ENCODE results near the gene TMTC2.

TMTC2 gene

DNA sequence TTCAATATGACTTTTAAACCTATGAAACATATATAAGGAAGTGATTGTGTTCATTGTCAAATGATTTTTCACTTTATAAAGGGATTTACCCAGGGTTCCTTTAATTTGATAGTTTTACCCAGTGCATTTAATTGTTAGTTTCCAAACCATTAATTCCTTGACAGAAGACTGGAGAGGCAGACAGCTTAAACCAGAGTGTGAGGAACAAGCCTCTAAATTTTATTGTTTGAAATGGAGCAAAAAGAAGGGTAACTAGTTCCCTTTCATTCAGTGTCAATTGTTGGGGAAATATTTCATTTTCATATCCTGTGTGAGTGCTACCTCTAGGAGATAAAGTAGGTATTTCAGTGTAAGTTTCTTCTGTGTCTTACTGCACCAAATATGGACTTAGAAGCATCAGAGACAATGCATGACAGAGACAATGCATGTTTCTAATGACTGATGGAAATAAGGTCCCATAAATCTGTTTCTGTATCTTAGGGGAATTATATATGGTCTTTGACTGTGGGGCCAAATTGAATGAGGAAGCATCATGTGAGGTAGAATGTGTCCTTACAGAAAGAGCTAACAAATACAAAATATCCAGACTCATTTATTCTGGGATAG is 120.5 kb downstream of the TMTC2 start:
- DNase-seq (ENCODE audit: low spot score): no peak
- ATAC-seq (ENCODE audit: low read depth): no peak
- no peak overlapping the region for H3K27ac ChIP-seq (ENCODE audit: poor library complexity, severe bottlenecking)

DNA sequence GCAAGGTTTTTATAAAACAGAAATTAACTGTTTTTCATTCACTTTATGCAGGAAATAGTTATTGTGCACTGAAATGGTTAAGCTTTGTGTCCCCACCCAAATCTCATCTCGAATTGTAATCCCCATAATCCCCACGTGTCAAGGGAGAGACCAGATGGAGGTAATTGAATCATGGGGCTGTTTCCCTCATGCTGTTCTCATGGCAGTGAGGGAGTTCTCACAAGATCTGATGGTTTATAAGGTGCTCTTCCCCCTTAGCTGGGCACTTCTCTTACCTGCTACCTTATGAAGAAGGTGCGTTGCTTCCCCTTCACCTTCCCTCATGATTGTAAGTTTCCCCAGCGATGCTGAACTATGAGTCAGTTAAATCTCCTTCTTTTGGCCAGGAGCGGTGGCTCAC is 123.9 kb downstream of the TMTC2 start:
- ATAC-seq (ENCODE audit: low read depth) (no peak), DNase-seq (ENCODE audit: low spot score) (no peak)
- no peaks in the 10 kb centered on the region for H3K36me3 ChIP-seq (ENCODE audit: low read depth)
- no peak overlapping the region for H3K4me3 ChIP-seq (ENCODE audit: severe bottlenecking)
- TF ChIP-seq, protein P1, sequence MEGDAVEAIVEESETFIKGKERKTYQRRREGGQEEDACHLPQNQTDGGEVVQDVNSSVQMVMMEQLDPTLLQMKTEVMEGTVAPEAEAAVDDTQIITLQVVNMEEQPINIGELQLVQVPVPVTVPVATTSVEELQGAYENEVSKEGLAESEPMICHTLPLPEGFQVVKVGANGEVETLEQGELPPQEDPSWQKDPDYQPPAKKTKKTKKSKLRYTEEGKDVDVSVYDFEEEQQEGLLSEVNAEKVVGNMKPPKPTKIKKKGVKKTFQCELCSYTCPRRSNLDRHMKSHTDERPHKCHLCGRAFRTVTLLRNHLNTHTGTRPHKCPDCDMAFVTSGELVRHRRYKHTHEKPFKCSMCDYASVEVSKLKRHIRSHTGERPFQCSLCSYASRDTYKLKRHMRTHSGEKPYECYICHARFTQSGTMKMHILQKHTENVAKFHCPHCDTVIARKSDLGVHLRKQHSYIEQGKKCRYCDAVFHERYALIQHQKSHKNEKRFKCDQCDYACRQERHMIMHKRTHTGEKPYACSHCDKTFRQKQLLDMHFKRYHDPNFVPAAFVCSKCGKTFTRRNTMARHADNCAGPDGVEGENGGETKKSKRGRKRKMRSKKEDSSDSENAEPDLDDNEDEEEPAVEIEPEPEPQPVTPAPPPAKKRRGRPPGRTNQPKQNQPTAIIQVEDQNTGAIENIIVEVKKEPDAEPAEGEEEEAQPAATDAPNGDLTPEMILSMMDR (IDR thresholded peaks at IDR 0.05; ENCODE audit: poor library complexity, severe bottlenecking): no peak
- H3K27me3 ChIP-seq (ENCODE audit: insufficient read depth, poor library complexity, severe bottlenecking): no peaks in the 10 kb centered on the region
- peaks cover 4% of the 10 kb centered on the region for H3K4me1 ChIP-seq (ENCODE audit: insufficient read depth, poor library complexity, severe bottlenecking)
- H3K9me3 ChIP-seq (ENCODE audit: severe bottlenecking): no peaks in the 10 kb centered on the region
- no peak overlapping the region for H3K27ac ChIP-seq (ENCODE audit: poor library complexity, severe bottlenecking)

More for the DNA sequence above, 120.5 kb downstream of the TMTC2 start:
- TF ChIP-seq, protein P1 (IDR thresholded peaks at IDR 0.05; ENCODE audit: poor library complexity, severe bottlenecking): no peak
- Histone ChIP-seq H3K36me3 (ENCODE audit: low read depth) (no peaks in the 10 kb centered on the region), H3K9me3 (ENCODE audit: severe bottlenecking) (no peaks in the 10 kb centered on the region), H3K4me3 (ENCODE audit: severe bottlenecking) (no peak overlapping the region), H3K4me1 (ENCODE audit: insufficient read depth, poor library complexity, severe bottlenecking) (peaks cover 13% of the 10 kb centered on the region), H3K27me3 (ENCODE audit: insufficient read depth, poor library complexity, severe bottlenecking) (no peaks in the 10 kb centered on the region)

DNA sequence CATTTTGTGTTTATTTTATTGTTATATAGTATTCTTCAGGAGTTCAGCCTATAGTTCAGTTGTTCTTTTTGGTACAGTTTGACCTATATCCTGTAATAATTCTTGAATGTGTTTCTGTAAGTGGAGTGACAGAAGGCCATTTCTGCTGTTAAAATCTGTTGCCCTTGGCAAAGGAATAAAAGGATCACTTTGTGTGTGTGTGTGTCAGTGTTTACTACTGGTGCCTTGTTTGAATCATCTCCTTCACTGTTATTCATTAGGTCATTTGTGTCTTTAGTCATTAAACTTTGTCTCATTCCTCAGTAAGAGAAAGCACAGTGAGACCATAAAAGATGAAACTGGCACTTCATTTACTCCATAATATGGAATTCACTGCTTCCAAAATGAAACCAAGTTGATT is 130.7 kb downstream of the TMTC2 start:
- H3K4me1 ChIP-seq (ENCODE audit: insufficient read depth, poor library complexity, severe bottlenecking): no peaks in the 10 kb centered on the region
- ATAC-seq (ENCODE audit: low read depth) (no peak), DNase-seq (ENCODE audit: low spot score) (no peak)
- no peak overlapping the region for H3K27ac ChIP-seq (ENCODE audit: poor library complexity, severe bottlenecking)
- no peaks in the 10 kb centered on the region for H3K27me3 ChIP-seq (ENCODE audit: insufficient read depth, poor library complexity, severe bottlenecking)
- H3K4me3 ChIP-seq (ENCODE audit: severe bottlenecking): no peak overlapping the region
- TF ChIP-seq, protein P1 (IDR thresholded peaks at IDR 0.05; ENCODE audit: poor library complexity, severe bottlenecking): no peak
- no peaks in the 10 kb centered on the region for H3K36me3 ChIP-seq (ENCODE audit: low read depth)
- H3K9me3 ChIP-seq (ENCODE audit: severe bottlenecking): no peaks in the 10 kb centered on the region

DNA sequence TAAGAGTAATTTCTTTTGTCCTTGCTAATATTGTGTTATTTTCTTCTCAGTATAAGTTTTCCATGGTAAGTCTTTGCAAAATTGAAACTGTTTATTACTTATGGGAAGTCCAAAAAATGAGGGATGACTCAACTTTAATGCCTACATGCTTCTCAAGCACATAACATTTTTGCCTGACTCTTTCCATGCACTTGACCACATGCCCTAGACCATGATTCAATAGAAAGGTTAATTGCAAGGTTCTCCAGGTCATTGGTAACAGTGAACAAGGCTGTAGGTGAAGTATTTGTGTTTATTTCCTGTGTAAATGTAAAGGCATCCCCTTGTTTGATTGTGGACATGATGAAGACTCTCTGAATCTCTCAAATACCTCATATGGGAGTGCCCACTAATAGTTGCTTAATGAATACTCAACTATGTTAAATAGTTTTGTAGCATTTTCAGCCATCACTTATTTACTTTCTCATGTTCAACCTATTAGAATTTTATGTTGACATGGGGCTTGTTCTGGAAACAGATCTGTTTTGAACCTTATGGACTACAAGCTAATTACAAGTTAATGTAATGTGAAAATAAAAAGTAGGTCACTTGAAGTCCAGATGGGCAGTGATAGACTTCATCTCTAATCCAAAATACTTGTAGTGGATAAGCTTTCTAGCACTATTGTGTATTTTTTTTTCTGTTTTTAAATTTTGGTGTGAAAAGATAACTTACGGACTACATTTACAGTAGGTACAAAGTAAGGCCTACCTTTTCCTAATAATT is 131.7 kb downstream of the TMTC2 start:
- Histone ChIP-seq H3K4me1 (ENCODE audit: insufficient read depth, poor library complexity, severe bottlenecking) (no peaks in the 10 kb centered on the region), H3K36me3 (ENCODE audit: low read depth) (no peaks in the 10 kb centered on the region), H3K27ac (ENCODE audit: poor library complexity, severe bottlenecking) (no peak overlapping the region), H3K4me3 (ENCODE audit: severe bottlenecking) (no peak overlapping the region), H3K27me3 (ENCODE audit: insufficient read depth, poor library complexity, severe bottlenecking) (no peaks in the 10 kb centered on the region), H3K9me3 (ENCODE audit: severe bottlenecking) (no peaks in the 10 kb centered on the region)
- ATAC-seq (ENCODE audit: low read depth) (peak; percentile 31; the same call in 2 of the 3 replicates), DNase-seq (ENCODE audit: low spot score) (no peak)
- TF ChIP-seq, protein P1 (IDR thresholded peaks at IDR 0.05; ENCODE audit: poor library complexity, severe bottlenecking): no peak

DNA sequence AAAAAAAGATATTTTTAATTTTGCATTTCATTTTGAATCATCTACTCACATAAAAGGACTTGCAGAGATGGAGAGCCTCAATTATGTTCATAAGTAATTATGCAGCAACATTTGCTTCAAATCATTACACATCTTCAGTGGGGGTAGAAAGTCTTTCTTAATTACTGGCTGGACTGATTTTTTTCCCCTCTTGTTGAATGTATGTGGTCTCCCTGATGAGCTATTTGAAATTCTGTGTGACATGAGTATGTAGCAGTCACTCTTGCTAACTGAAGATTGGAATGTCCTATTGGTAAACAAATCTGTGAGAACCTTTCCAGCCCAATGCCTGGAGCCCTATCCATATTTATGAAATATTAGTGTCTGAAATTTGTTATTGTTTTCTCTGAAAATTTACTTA is 139.8 kb downstream of the TMTC2 start:
- ATAC-seq (ENCODE audit: low read depth) (no peak), DNase-seq (ENCODE audit: low spot score) (no peak)
- Histone ChIP-seq H3K36me3 (ENCODE audit: low read depth) (no peaks in the 10 kb centered on the region), H3K9me3 (ENCODE audit: severe bottlenecking) (no peaks in the 10 kb centered on the region), H3K27me3 (ENCODE audit: insufficient read depth, poor library complexity, severe bottlenecking) (no peaks in the 10 kb centered on the region), H3K4me1 (ENCODE audit: insufficient read depth, poor library complexity, severe bottlenecking) (no peaks in the 10 kb centered on the region), H3K27ac (ENCODE audit: poor library complexity, severe bottlenecking) (no peak overlapping the region), H3K4me3 (ENCODE audit: severe bottlenecking) (no peak overlapping the region)
- TF ChIP-seq, protein P1 (IDR thresholded peaks at IDR 0.05; ENCODE audit: poor library complexity, severe bottlenecking): no peak
